ENCODE results near the gene PSMD11. TPM values are rescaled to one million over a fixed set of nuclear protein-coding genes. Genes with fewer than 3 reads are reported as not detected.

PSMD11 gene
- total RNA-seq, 3 donors from 2014 or later = 247 to 270 (median 260) TPM

- ATAC-seq (no peak), DNase-seq (no peak)
- Mint-ChIP-seq H3K4me1 (ENCODE audit: low read depth) (peaks cover 60% of the 10 kb centered on the region), H3K4me3 (no peak overlapping the region), H3K36me3 (ENCODE audit: insufficient read depth) (no peaks in the 10 kb centered on the region), H3K9me3 (no peaks in the 10 kb centered on the region), H3K27me3 (ENCODE audit: low read depth) (no peaks in the 10 kb centered on the region)
Measured at GRCh38 chr17:32502013-32502412, 57.7 kb downstream of the PSMD11 start.

- no peaks in the 10 kb centered on the region for H3K9me3 Mint-ChIP-seq
- H3K4me1 Mint-ChIP-seq (ENCODE audit: low read depth) = peaks cover 66% of the 10 kb centered on the region
- peak overlapping the region; percentile 60 for H3K4me3 Mint-ChIP-seq
- no peak for DNase-seq
- no peak for ATAC-seq
- H3K36me3 Mint-ChIP-seq (ENCODE audit: insufficient read depth) = no peaks in the 10 kb centered on the region
- H3K27me3 Mint-ChIP-seq (ENCODE audit: low read depth) = no peaks in the 10 kb centered on the region
Measured at GRCh38 chr17:32502710-32503109, 58.4 kb downstream of the PSMD11 start.

- ATAC-seq = peak; percentile 88 to 91
- Mint-ChIP-seq H3K27me3 (ENCODE audit: low read depth) (no peaks in the 10 kb centered on the region), H3K4me3 (peak overlapping the region; percentile 60), H3K4me1 (ENCODE audit: low read depth) (peaks cover 68% of the 10 kb centered on the region), H3K9me3 (no peaks in the 10 kb centered on the region), H3K36me3 (ENCODE audit: insufficient read depth) (no peaks in the 10 kb centered on the region)
- no peak for DNase-seq
Measured at GRCh38 chr17:32503251-32504165, 59.2 kb downstream of the PSMD11 start.

GRCh38 chr17:32504166-32504990 is 60.1 kb downstream of the PSMD11 start:
- Mint-ChIP-seq H3K9me3 (no peaks in the 10 kb centered on the region), H3K4me3 (no peak overlapping the region), H3K27me3 (ENCODE audit: low read depth) (no peaks in the 10 kb centered on the region), H3K36me3 (ENCODE audit: insufficient read depth) (no peaks in the 10 kb centered on the region), H3K4me1 (ENCODE audit: low read depth) (peaks cover 76% of the 10 kb centered on the region)
- ATAC-seq (no peak), DNase-seq (no peak)

- peaks cover 60% of the 10 kb centered on the region for H3K4me1 Mint-ChIP-seq (ENCODE audit: low read depth)
- no peaks in the 10 kb centered on the region for H3K36me3 Mint-ChIP-seq (ENCODE audit: insufficient read depth)
- H3K27me3 Mint-ChIP-seq (ENCODE audit: low read depth) = no peaks in the 10 kb centered on the region
- no peak overlapping the region for H3K4me3 Mint-ChIP-seq
- ATAC-seq (no peak), DNase-seq (no peak)
- no peaks in the 10 kb centered on the region for H3K9me3 Mint-ChIP-seq
Measured at GRCh38 chr17:32508926-32509325, 64.6 kb downstream of the PSMD11 start.

- Mint-ChIP-seq H3K27me3 (ENCODE audit: low read depth) (no peaks in the 10 kb centered on the region), H3K4me1 (ENCODE audit: low read depth) (peaks cover 49% of the 10 kb centered on the region), H3K4me3 (no peak overlapping the region), H3K36me3 (ENCODE audit: insufficient read depth) (no peaks in the 10 kb centered on the region), H3K9me3 (no peaks in the 10 kb centered on the region)
- DNase-seq (no peak), ATAC-seq (no peak)
Measured at GRCh38 chr17:32510466-32510865, 66.2 kb downstream of the PSMD11 start.

- Mint-ChIP-seq H3K36me3 (ENCODE audit: insufficient read depth) (no peaks in the 10 kb centered on the region), H3K27me3 (ENCODE audit: low read depth) (no peaks in the 10 kb centered on the region), H3K9me3 (no peaks in the 10 kb centered on the region), H3K4me1 (ENCODE audit: low read depth) (peaks cover 53% of the 10 kb centered on the region), H3K4me3 (no peak overlapping the region)
- ATAC-seq (no peak), DNase-seq (no peak)
Measured at GRCh38 chr17:32512328-32512727, 68.0 kb downstream of the PSMD11 start.

GRCh38 chr17:32513579-32513978 is 69.3 kb downstream of the PSMD11 start:
- Mint-ChIP-seq H3K36me3 (ENCODE audit: insufficient read depth) (no peaks in the 10 kb centered on the region), H3K27me3 (ENCODE audit: low read depth) (no peaks in the 10 kb centered on the region), H3K4me3 (no peak overlapping the region), H3K9me3 (no peaks in the 10 kb centered on the region), H3K4me1 (ENCODE audit: low read depth) (peaks cover 57% of the 10 kb centered on the region)
- ATAC-seq = no peak
- DNase-seq = no peak

- Mint-ChIP-seq H3K4me3 (no peak overlapping the region), H3K9me3 (no peaks in the 10 kb centered on the region), H3K36me3 (ENCODE audit: insufficient read depth) (no peaks in the 10 kb centered on the region), H3K27me3 (ENCODE audit: low read depth) (no peaks in the 10 kb centered on the region), H3K4me1 (ENCODE audit: low read depth) (peaks cover 55% of the 10 kb centered on the region)
- DNase-seq (no peak), ATAC-seq (no peak)
Measured at GRCh38 chr17:32514606-32515005, 70.3 kb downstream of the PSMD11 start.

GRCh38 chr17:32515677-32516383 is 71.5 kb downstream of the PSMD11 start:
- DNase-seq = no peak
- H3K4me1 Mint-ChIP-seq (ENCODE audit: low read depth) = peaks cover 65% of the 10 kb centered on the region
- no peaks in the 10 kb centered on the region for H3K9me3 Mint-ChIP-seq
- no peak overlapping the region for H3K4me3 Mint-ChIP-seq
- peak; percentile 33 to 36 for ATAC-seq
- no peaks in the 10 kb centered on the region for H3K27me3 Mint-ChIP-seq (ENCODE audit: low read depth)
- H3K36me3 Mint-ChIP-seq (ENCODE audit: insufficient read depth) = no peaks in the 10 kb centered on the region

GRCh38 chr17:32516450-32516849 is 72.1 kb downstream of the PSMD11 start:
- no peak overlapping the region for H3K4me3 Mint-ChIP-seq
- peaks cover 66% of the 10 kb centered on the region for H3K4me1 Mint-ChIP-seq (ENCODE audit: low read depth)
- no peaks in the 10 kb centered on the region for H3K9me3 Mint-ChIP-seq
- DNase-seq (no peak), ATAC-seq (no peak)
- no peaks in the 10 kb centered on the region for H3K36me3 Mint-ChIP-seq (ENCODE audit: insufficient read depth)
- no peaks in the 10 kb centered on the region for H3K27me3 Mint-ChIP-seq (ENCODE audit: low read depth)

GRCh38 chr17:32516940-32517701 is 72.8 kb downstream of the PSMD11 start:
- no peaks in the 10 kb centered on the region for H3K36me3 Mint-ChIP-seq (ENCODE audit: insufficient read depth)
- peak overlapping the region; percentile 24 for H3K4me3 Mint-ChIP-seq
- ATAC-seq = no peak
- peaks cover 63% of the 10 kb centered on the region for H3K4me1 Mint-ChIP-seq (ENCODE audit: low read depth)
- H3K9me3 Mint-ChIP-seq = no peaks in the 10 kb centered on the region
- DNase-seq = no peak
- no peaks in the 10 kb centered on the region for H3K27me3 Mint-ChIP-seq (ENCODE audit: low read depth)

GRCh38 chr17:32517982-32518381 is 73.7 kb downstream of the PSMD11 start:
- peak overlapping the region; percentile 44 for H3K4me3 Mint-ChIP-seq

More at GRCh38 chr17:32517982-32518381, 73.7 kb downstream of the PSMD11 start:
- Mint-ChIP-seq H3K9me3 (no peaks in the 10 kb centered on the region), H3K36me3 (ENCODE audit: insufficient read depth) (no peaks in the 10 kb centered on the region), H3K4me1 (ENCODE audit: low read depth) (peaks cover 71% of the 10 kb centered on the region), H3K27me3 (ENCODE audit: low read depth) (no peaks in the 10 kb centered on the region)
- ATAC-seq (no peak), DNase-seq (no peak)

All from activated T-cell treated with anti-CD3 and anti-CD28 coated beads, Interleukin-2, amount 50 U/mL, for 4 hours (primary cell).